Duodenal mucosa (tissue), 2 donors: Measurements from ENCODE around the gene UBR4.

Source experiments
- H3K27ac ChIP-seq: one replicate; pipeline ENCODE4 v1.7.0; 2013; ENCODE audit warnings: low read depth, low read length
- H3K27me3 ChIP-seq, 2 donors: one replicate each; pipeline ENCODE4 v1.7.0; 2013; ENCODE audit warnings: low read length in 2 of 2, control low read depth in 1 of 2; ENCODE audit not compliant: insufficient read depth in 2 of 2, control insufficient read depth in 1 of 2
- H3K36me3 ChIP-seq, 2 donors: one replicate each; pipeline ENCODE4 v1.7.0; 2013; ENCODE audit warnings: low read length in 2 of 2, control low read depth in 1 of 2; ENCODE audit not compliant: insufficient read depth in 2 of 2, control insufficient read depth in 1 of 2
- H3K4me1 ChIP-seq, 2 donors: one replicate each; pipeline ENCODE4 v1.7.0; 2013; ENCODE audit warnings: low read length in 2 of 2, control low read depth in 1 of 2; ENCODE audit not compliant: insufficient read depth in 2 of 2, control insufficient read depth in 1 of 2
- H3K4me3 ChIP-seq, 2 donors: one replicate each; pipeline ENCODE4 v1.7.0; 2013; ENCODE audit warnings: low read length in 2 of 2, low read depth in 1 of 2
- H3K9ac ChIP-seq, 2 donors: one replicate each; pipeline ENCODE4 v1.7.0; 2013; ENCODE audit warnings: low read length in 2 of 2, low read depth in 1 of 2
- H3K9me3 ChIP-seq, 2 donors: one replicate each; pipeline ENCODE4 v1.7.0; 2013; ENCODE audit warnings: low read length in 2 of 2, control low read depth in 1 of 2; ENCODE audit not compliant: control insufficient read depth in 1 of 2

The UBR4 gene

GRCh38 chr1:19178734-19179398 is 31.2 kb downstream of the UBR4 start:
- no peak overlapping the region for H3K4me3 ChIP-seq
- no peaks in the 10 kb centered on the region for H3K4me1 ChIP-seq
- H3K9ac ChIP-seq: no peak overlapping the region
- H3K27me3 ChIP-seq: no peaks in the 10 kb centered on the region
- peaks cover 39 to 85% of the 10 kb centered on the region in 2 donors for H3K36me3 ChIP-seq
- H3K27ac ChIP-seq: no peak overlapping the region
- no peaks in the 10 kb centered on the region for H3K9me3 ChIP-seq

- Histone ChIP-seq H3K27ac (no peak overlapping the region), H3K4me3 (no peak overlapping the region), H3K36me3 (peaks cover 45 to 85% of the 10 kb centered on the region in 2 donors)
Measured at GRCh38 chr1:19177811-19178210, 32.3 kb downstream of the UBR4 start.

GRCh38 chr1:19169642-19170041 is 40.4 kb downstream of the UBR4 start:
- no peaks in the 10 kb centered on the region for H3K27me3 ChIP-seq
- H3K9me3 ChIP-seq: no peaks in the 10 kb centered on the region
- peaks cover 72 to 97% of the 10 kb centered on the region in 2 donors for H3K36me3 ChIP-seq
- no peak overlapping the region for H3K27ac ChIP-seq
- H3K4me3 ChIP-seq: no peak overlapping the region
- H3K4me1 ChIP-seq: peaks cover 0 to 4% of the 10 kb centered on the region in 2 donors
- no peak overlapping the region for H3K9ac ChIP-seq

More at GRCh38 chr1:19177811-19178210, 32.3 kb downstream of the UBR4 start:
- H3K27me3 ChIP-seq: no peaks in the 10 kb centered on the region
- no peaks in the 10 kb centered on the region for H3K4me1 ChIP-seq
- H3K9ac ChIP-seq: no peak overlapping the region
- H3K9me3 ChIP-seq: no peaks in the 10 kb centered on the region

- Histone ChIP-seq H3K4me1 (peaks cover 0 to 4% of the 10 kb centered on the region in 2 donors), H3K27me3 (no peaks in the 10 kb centered on the region), H3K36me3 (peaks cover 76 to 99% of the 10 kb centered on the region in 2 donors), H3K9ac (no peak overlapping the region), H3K4me3 (no peak overlapping the region), H3K27ac (no peak overlapping the region), H3K9me3 (no peaks in the 10 kb centered on the region)
Measured at GRCh38 chr1:19167140-19167539, 42.9 kb downstream of the UBR4 start.

GRCh38 chr1:19166066-19166465 is 44.0 kb downstream of the UBR4 start:
- peaks cover 0 to 4% of the 10 kb centered on the region in 2 donors for H3K4me1 ChIP-seq
- no peaks in the 10 kb centered on the region for H3K9me3 ChIP-seq
- H3K9ac ChIP-seq: no peak overlapping the region
- peaks cover 81 to 99% of the 10 kb centered on the region in 2 donors for H3K36me3 ChIP-seq
- H3K27me3 ChIP-seq: no peaks in the 10 kb centered on the region
- H3K4me3 ChIP-seq: no peak overlapping the region
- no peak overlapping the region for H3K27ac ChIP-seq

GRCh38 chr1:19165501-19165900 is 44.6 kb downstream of the UBR4 start:
- Histone ChIP-seq H3K27ac (no peak overlapping the region), H3K9ac (no peak overlapping the region), H3K4me3 (no peak overlapping the region), H3K36me3 (peaks cover 83 to 99% of the 10 kb centered on the region in 2 donors), H3K9me3 (no peaks in the 10 kb centered on the region), H3K27me3 (no peaks in the 10 kb centered on the region), H3K4me1 (peaks cover 0 to 4% of the 10 kb centered on the region in 2 donors)

GRCh38 chr1:19164274-19165015 is 45.6 kb downstream of the UBR4 start:
- H3K36me3 ChIP-seq: peaks cover 84 to 100% of the 10 kb centered on the region in 2 donors
- H3K27ac ChIP-seq: no peak overlapping the region
- no peak overlapping the region for H3K9ac ChIP-seq
- H3K9me3 ChIP-seq: no peaks in the 10 kb centered on the region
- H3K4me1 ChIP-seq: peaks cover 0 to 4% of the 10 kb centered on the region in 2 donors
- H3K4me3 ChIP-seq: no peak overlapping the region
- H3K27me3 ChIP-seq: no peaks in the 10 kb centered on the region

- Histone ChIP-seq H3K27me3 (no peaks in the 10 kb centered on the region), H3K9ac (no peak overlapping the region), H3K4me3 (no peak overlapping the region), H3K4me1 (peaks cover 0 to 4% of the 10 kb centered on the region in 2 donors), H3K9me3 (no peaks in the 10 kb centered on the region), H3K27ac (no peak overlapping the region), H3K36me3 (peaks cover 78 to 98% of the 10 kb centered on the region in 2 donors)
Measured at GRCh38 chr1:19163261-19163660, 46.8 kb downstream of the UBR4 start.

GRCh38 chr1:19160831-19161230 is 49.2 kb downstream of the UBR4 start:
- H3K27ac ChIP-seq: no peak overlapping the region
- no peaks in the 10 kb centered on the region for H3K27me3 ChIP-seq
- no peaks in the 10 kb centered on the region for H3K9me3 ChIP-seq
- H3K36me3 ChIP-seq: peaks cover 78 to 98% of the 10 kb centered on the region in 2 donors
- peaks cover 0 to 4% of the 10 kb centered on the region in 2 donors for H3K4me1 ChIP-seq
- no peak overlapping the region for H3K9ac ChIP-seq
- no peak overlapping the region for H3K4me3 ChIP-seq

- Histone ChIP-seq H3K9ac (no peak overlapping the region), H3K9me3 (no peaks in the 10 kb centered on the region), H3K4me1 (no peaks in the 10 kb centered on the region), H3K4me3 (no peak overlapping the region), H3K27me3 (no peaks in the 10 kb centered on the region), H3K36me3 (peaks cover 79 to 98% of the 10 kb centered on the region in 2 donors), H3K27ac (no peak overlapping the region)
Measured at GRCh38 chr1:19157653-19158052, 52.4 kb downstream of the UBR4 start.
